Measurements from ENCODE around the gene C17orf100. TPM values are rescaled to one million over a fixed set of nuclear protein-coding genes. Genes with fewer than 3 reads are reported as not detected.

Gene C17orf100
- total and polyA plus RNA-seq, 2 of the 13 experiments (the other 11 are each of a cell fraction or from before 2014, with no cell fraction given): 3.6 to 8.7 TPM

DNA sequence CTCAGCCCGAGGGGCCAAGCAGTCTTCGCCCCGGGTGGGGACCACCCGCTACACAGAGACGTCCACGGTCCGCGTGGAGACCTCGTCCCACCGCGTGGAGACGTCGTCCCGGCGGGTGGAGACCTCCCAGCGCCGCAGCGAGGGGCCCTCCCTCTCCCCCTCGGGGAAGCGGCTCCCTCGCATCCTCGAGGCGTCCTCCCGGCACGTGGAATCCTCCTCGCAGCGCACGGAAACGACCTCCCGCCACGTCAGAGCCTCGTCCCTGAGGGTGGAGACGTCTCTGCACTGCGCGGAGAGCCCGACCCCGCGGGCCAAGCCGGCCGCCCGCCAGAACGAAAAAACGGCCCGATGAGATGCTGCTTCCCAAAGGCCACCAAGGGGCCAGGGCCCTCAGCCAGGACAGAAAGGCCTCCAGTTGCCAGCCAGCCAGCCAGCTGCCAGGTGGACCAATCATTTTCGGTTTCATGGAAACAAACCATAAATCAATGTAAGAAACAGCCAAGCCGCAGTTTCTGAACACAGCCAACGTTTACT, 424 bp downstream of the C17orf100 start (continued):
- TF ChIP-seq ZNF878 (CRISPR knock-in tag; IDR thresholded peaks at IDR 0.05) (peak; percentile 72; the same call in 1 of the 2 replicates), SYNCRIP (IDR thresholded peaks at IDR 0.05; ENCODE audit: insufficient read depth, low read depth, low read length) (no peak), ZNF34 (CRISPR knock-in tag; IDR thresholded peaks at IDR 0.05; ENCODE audit: borderline replicate concordance) (no peak), RARA (CRISPR knock-in tag; IDR thresholded peaks at IDR 0.05) (peak; percentile 46), ZNF343 (CRISPR knock-in tag; IDR thresholded peaks at IDR 0.05) (peak; percentile 99), FOSL1 (CRISPR knock-in tag; IDR thresholded peaks at IDR 0.05; ENCODE audit: borderline replicate concordance) (0 out of 2 replicates have a peak, but pooled peaks have one; percentile 12), MXD4 (CRISPR knock-in tag; IDR thresholded peaks at IDR 0.05) (peak; percentile 91), ATF7 (IDR thresholded peaks at IDR 0.05) (no peak), ATF7 (CRISPR knock-in tag; IDR thresholded peaks at IDR 0.05) (peak; percentile 79; the same call in 1 of the 2 replicates), ZNF441 (CRISPR knock-in tag; IDR thresholded peaks at IDR 0.05; ENCODE audit: borderline replicate concordance) (peak; percentile 78; the same call in 1 of the 2 replicates), ZNF205 (CRISPR knock-in tag; IDR thresholded peaks at IDR 0.05) (peak; percentile 83; the same call in 1 of the 2 replicates), SOX6 (IDR thresholded peaks at IDR 0.05) (no peak), SOX6 (CRISPR knock-in tag; IDR thresholded peaks at IDR 0.05) (no peak; the same call in 1 of the 2 replicates), SPEN (CRISPR knock-in tag; IDR thresholded peaks at IDR 0.05; ENCODE audit: low read depth) (peak; percentile 48; the same call in 1 of the 2 replicates), SOX5 (CRISPR knock-in tag; IDR thresholded peaks at IDR 0.05; ENCODE audit: borderline replicate concordance) (peak; percentile 50; the same call in 1 of the 2 replicates), THYN1 (CRISPR knock-in tag; IDR thresholded peaks at IDR 0.05; ENCODE audit: borderline replicate concordance, low read depth) (0 out of 2 replicates have a peak, but pooled peaks have one; percentile 35)
- TF ChIP-seq, protein P1, sequence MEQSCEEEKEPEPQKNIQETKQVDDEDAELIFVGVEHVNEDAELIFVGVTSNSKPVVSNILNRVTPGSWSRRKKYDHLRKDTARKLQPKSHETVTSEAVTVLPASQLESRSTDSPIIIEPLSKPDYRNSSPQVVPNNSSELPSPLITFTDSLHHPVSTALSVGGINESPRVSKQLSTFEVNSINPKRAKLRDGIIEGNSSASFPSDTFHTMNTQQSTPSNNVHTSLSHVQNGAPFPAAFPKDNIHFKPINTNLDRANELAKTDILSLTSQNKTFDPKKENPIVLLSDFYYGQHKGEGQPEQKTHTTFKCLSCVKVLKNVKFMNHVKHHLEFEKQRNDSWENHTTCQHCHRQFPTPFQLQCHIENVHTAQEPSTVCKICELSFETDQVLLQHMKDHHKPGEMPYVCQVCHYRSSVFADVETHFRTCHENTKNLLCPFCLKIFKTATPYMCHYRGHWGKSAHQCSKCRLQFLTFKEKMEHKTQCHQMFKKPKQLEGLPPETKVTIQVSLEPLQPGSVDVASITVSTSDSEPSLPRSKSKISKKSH (CRISPR knock-in tag; IDR thresholded peaks at IDR 0.05; ENCODE audit: borderline replicate concordance): peak; percentile 96
- TF ChIP-seq, protein P2, sequence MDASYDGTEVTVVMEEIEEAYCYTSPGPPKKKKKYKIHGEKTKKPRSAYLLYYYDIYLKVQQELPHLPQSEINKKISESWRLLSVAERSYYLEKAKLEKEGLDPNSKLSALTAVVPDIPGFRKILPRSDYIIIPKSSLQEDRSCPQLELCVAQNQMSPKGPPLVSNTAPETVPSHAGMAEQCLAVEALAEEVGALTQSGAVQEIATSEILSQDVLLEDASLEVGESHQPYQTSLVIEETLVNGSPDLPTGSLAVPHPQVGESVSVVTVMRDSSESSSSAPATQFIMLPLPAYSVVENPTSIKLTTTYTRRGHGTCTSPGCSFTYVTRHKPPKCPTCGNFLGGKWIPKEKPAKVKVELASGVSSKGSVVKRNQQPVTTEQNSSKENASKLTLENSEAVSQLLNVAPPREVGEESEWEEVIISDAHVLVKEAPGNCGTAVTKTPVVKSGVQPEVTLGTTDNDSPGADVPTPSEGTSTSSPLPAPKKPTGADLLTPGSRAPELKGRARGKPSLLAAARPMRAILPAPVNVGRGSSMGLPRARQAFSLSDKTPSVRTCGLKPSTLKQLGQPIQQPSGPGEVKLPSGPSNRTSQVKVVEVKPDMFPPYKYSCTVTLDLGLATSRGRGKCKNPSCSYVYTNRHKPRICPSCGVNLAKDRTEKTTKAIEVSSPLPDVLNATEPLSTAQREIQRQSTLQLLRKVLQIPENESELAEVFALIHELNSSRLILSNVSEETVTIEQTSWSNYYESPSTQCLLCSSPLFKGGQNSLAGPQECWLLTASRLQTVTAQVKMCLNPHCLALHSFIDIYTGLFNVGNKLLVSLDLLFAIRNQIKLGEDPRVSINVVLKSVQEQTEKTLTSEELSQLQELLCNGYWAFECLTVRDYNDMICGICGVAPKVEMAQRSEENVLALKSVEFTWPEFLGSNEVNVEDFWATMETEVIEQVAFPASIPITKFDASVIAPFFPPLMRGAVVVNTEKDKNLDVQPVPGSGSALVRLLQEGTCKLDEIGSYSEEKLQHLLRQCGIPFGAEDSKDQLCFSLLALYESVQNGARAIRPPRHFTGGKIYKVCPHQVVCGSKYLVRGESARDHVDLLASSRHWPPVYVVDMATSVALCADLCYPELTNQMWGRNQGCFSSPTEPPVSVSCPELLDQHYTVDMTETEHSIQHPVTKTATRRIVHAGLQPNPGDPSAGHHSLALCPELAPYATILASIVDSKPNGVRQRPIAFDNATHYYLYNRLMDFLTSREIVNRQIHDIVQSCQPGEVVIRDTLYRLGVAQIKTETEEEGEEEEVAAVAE (CRISPR knock-in tag; IDR thresholded peaks at IDR 0.05; ENCODE audit: borderline replicate concordance): peak; percentile 65; the same call in 1 of the 2 replicates
- TF ChIP-seq, protein P3, sequence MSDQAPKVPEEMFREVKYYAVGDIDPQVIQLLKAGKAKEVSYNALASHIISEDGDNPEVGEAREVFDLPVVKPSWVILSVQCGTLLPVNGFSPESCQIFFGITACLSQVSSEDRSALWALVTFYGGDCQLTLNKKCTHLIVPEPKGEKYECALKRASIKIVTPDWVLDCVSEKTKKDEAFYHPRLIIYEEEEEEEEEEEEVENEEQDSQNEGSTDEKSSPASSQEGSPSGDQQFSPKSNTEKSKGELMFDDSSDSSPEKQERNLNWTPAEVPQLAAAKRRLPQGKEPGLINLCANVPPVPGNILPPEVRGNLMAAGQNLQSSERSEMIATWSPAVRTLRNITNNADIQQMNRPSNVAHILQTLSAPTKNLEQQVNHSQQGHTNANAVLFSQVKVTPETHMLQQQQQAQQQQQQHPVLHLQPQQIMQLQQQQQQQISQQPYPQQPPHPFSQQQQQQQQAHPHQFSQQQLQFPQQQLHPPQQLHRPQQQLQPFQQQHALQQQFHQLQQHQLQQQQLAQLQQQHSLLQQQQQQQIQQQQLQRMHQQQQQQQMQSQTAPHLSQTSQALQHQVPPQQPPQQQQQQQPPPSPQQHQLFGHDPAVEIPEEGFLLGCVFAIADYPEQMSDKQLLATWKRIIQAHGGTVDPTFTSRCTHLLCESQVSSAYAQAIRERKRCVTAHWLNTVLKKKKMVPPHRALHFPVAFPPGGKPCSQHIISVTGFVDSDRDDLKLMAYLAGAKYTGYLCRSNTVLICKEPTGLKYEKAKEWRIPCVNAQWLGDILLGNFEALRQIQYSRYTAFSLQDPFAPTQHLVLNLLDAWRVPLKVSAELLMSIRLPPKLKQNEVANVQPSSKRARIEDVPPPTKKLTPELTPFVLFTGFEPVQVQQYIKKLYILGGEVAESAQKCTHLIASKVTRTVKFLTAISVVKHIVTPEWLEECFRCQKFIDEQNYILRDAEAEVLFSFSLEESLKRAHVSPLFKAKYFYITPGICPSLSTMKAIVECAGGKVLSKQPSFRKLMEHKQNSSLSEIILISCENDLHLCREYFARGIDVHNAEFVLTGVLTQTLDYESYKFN (CRISPR knock-in tag; conservative IDR thresholded peaks at IDR 0.05): peak; percentile 70
- TF ChIP-seq, protein P4, sequence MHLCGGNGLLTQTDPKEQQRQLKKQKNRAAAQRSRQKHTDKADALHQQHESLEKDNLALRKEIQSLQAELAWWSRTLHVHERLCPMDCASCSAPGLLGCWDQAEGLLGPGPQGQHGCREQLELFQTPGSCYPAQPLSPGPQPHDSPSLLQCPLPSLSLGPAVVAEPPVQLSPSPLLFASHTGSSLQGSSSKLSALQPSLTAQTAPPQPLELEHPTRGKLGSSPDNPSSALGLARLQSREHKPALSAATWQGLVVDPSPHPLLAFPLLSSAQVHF (CRISPR knock-in tag; IDR thresholded peaks at IDR 0.05): peak; percentile 98
